Transverse colon (tissue), 4 donors: ENCODE measurements around the gene PAPOLB. TPM values are rescaled to one million over a fixed set of nuclear protein-coding genes. Genes with fewer than 3 reads are reported as not detected.

ENCODE experiments used
- DNase-seq: peaks from one replicate; pipeline ENCODE4 v3.0.0-alpha.2; 2019
- H3K27ac ChIP-seq, 4 donors: fragments of 200-600 bp; sonication (generic); 2 replicates each; pipeline ENCODE4 v1.5.1; 2016 to 2018; ENCODE audit warnings: inconsistent platforms in 4 of 4
- H3K27me3 ChIP-seq: fragments of 200-600 bp; sonication (generic); 2 replicates; pipeline ENCODE4 v1.5.1; 2017; ENCODE audit warnings: inconsistent platforms
- H3K36me3 ChIP-seq, 4 donors: fragments of 200-600 bp; sonication (generic); 2 replicates each; pipeline ENCODE4 v1.5.1; 2017 to 2019; ENCODE audit warnings: inconsistent platforms in 4 of 4
- H3K4me1 ChIP-seq, 4 donors: fragments of 200-600 bp; sonication (generic); 2 replicates each; pipeline ENCODE4 v1.5.1; 2017 to 2020; ENCODE audit warnings: inconsistent platforms in 4 of 4
- H3K4me3 ChIP-seq, 4 donors: fragments of 200-600 bp; sonication (generic); 1 replicate in 1 of 4; 2 replicates in 3 of 4; pipeline versions ENCODE4 v1.5.1 to v1.6.1; 2017 to 2019; ENCODE audit warnings: inconsistent platforms in 4 of 4
- H3K9me3 ChIP-seq, 2 donors: fragments of 200-600 bp; sonication (generic); 2 replicates each; pipeline ENCODE4 v1.5.1; 2017 to 2019; ENCODE audit warnings: inconsistent platforms in 2 of 2
- EP300 ChIP-seq: sonication (generic); formaldehyde crosslinking; IDR thresholded peaks from one replicate; pipeline ENCODE4 v1.6.1; 2017; ENCODE audit warnings: antibody characterized with exemption, low read depth
- POLR2A ChIP-seq: fragments of 450-650 bp; IDR thresholded peaks from one replicate; pipeline ENCODE4 v1.6.1; 2016; ENCODE audit warnings: antibody characterized with exemption, mild to moderate bottlenecking, moderate library complexity
- POLR2AphosphoS5 ChIP-seq, 3 donors: sonication (generic); formaldehyde crosslinking; IDR thresholded peaks; one replicate each; pipeline ENCODE4 v1.6.1; 2016; ENCODE audit warnings: antibody characterized with exemption in 3 of 3
- WGBS, 2 donors: methylation state at CpG; one replicate each; pipeline ENCODE4 v1.1.5; 2018; ENCODE audit warnings: low coverage in 1 of 2; 5-methylcytosine and 5-hydroxymethylcytosine counted together
- in situ Hi-C, 4 donors: fragments of 200-750 bp; cut with MboI; loops; one replicate each; pipeline versions ENCODE4 v1.15.0 to v1.15.1; 2017; ENCODE audit warnings: low sequenced_read_pairs in 3 of 4, low pct_ligation_motif_present in 1 of 4, low pct_unique_long_range_greater_than_20kb in 1 of 4
- intact Hi-C: fragments of 100-400 bp; cut with DNase I; formaldehyde crosslinking; loops from one replicate; pipeline ENCODE4 v1.15.1; 2023; ENCODE audit warnings: low total_unique reads
- total RNA-seq, 4 donors: library from RNA; depleted of rRNA; stranded (reverse); fragments of >200 nt; gene quantifications; one replicate each; pipeline ENCODE4 v1.1.0, GENCODE V29; 2016
- TF ChIP-seq, protein P1 (sequence below), 5 experiments: fragments of 200-600 bp in 3 of 5; fragments of 450-650 bp in 2 of 5; sonication (generic) in 3 of 5; IDR thresholded peaks; 1 replicate in 2 of 5; 2 replicates in 3 of 5; pipeline ENCODE4 v1.5.1; 2016 to 2017; ENCODE audit warnings: antibody characterized with exemption in 5 of 5, inconsistent platforms in 3 of 5, mild to moderate bottlenecking in 2 of 5, moderate library complexity in 1 of 5

Gene PAPOLB
- total RNA-seq, 4 donors from 2014 or later = 0.16 to 0.60 TPM; not detected in 2

- no peaks in the 10 kb centered on the region for H3K9me3 ChIP-seq
- H3K27me3 ChIP-seq = no peaks in the 10 kb centered on the region
- 90% methylated on average over 35 of the region's 38 CpGs; no CpG with 5 or more reads in 1 of the 2 donors for WGBS, 2 donors
- in situ Hi-C loops = no loop called here
- intact Hi-C loops = no loop called here
- H3K4me1 ChIP-seq = no peaks in the 10 kb centered on the region
- TF ChIP-seq POLR2A (no peak), POLR2AphosphoS5 (IDR thresholded peaks at IDR 0.05) (no peak), EP300 (no peak)
- TF ChIP-seq, protein P1, sequence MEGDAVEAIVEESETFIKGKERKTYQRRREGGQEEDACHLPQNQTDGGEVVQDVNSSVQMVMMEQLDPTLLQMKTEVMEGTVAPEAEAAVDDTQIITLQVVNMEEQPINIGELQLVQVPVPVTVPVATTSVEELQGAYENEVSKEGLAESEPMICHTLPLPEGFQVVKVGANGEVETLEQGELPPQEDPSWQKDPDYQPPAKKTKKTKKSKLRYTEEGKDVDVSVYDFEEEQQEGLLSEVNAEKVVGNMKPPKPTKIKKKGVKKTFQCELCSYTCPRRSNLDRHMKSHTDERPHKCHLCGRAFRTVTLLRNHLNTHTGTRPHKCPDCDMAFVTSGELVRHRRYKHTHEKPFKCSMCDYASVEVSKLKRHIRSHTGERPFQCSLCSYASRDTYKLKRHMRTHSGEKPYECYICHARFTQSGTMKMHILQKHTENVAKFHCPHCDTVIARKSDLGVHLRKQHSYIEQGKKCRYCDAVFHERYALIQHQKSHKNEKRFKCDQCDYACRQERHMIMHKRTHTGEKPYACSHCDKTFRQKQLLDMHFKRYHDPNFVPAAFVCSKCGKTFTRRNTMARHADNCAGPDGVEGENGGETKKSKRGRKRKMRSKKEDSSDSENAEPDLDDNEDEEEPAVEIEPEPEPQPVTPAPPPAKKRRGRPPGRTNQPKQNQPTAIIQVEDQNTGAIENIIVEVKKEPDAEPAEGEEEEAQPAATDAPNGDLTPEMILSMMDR (IDR thresholded peaks at IDR 0.05) = no peak
- H3K4me3 ChIP-seq = no peak overlapping the region
- no peak overlapping the region for H3K27ac ChIP-seq
- no peak for DNase-seq
- H3K36me3 ChIP-seq = no peaks in the 10 kb centered on the region
Measured at GRCh38 chr7:4815609-4816418, 46.0 kb downstream of the PAPOLB start.

GRCh38 chr7:4815121-4815520 is 46.7 kb downstream of the PAPOLB start:
- H3K9me3 ChIP-seq = no peaks in the 10 kb centered on the region
- no peaks in the 10 kb centered on the region for H3K4me1 ChIP-seq
- H3K36me3 ChIP-seq = no peaks in the 10 kb centered on the region
- 93% methylated on average over 14 of the region's 14 CpGs; no CpG with 5 or more reads in 1 of the 2 donors for WGBS, 2 donors
- DNase-seq = no peak
- TF ChIP-seq, protein P1 (IDR thresholded peaks at IDR 0.05) = no peak
- no peaks in the 10 kb centered on the region for H3K27me3 ChIP-seq
- no peak overlapping the region for H3K27ac ChIP-seq
- no peak overlapping the region for H3K4me3 ChIP-seq
- intact Hi-C loops (no loop called here), in situ Hi-C loops (no loop called here)

GRCh38 chr7:4814433-4814832 is 47.4 kb downstream of the PAPOLB start:
- TF ChIP-seq POLR2A (no peak), EP300 (no peak)
- intact Hi-C loops (no loop called here), in situ Hi-C loops (no loop called here)
- Histone ChIP-seq H3K27me3 (peaks cover 6% of the 10 kb centered on the region), H3K4me3 (no peak overlapping the region), H3K36me3 (no peaks in the 10 kb centered on the region), H3K27ac (no peak overlapping the region), H3K4me1 (no peaks in the 10 kb centered on the region), H3K9me3 (no peaks in the 10 kb centered on the region)
- no peak for DNase-seq
- WGBS, 2 donors = 59% methylated on average over 14 of the region's 14 CpGs; no CpG with 5 or more reads in 1 of the 2 donors

DNA sequence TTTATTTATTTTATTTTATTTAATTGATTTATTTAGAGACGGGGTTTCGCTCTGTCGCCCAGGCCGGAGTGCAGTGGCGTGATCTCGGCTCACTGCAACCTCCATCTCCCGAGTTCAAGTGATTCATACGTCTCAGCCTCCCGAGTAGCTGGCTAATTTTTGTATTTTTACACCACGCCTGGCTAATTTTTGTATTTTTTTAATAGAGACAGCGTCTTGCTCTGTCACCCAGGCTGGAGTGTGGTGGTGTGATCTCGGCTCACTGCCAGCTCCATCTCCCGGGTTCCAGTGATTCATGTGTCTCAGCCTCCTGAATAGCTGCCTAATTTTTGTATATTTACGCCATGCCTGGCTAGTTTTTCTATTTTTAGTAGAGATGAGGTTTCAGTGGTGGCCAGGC is 52.2 kb downstream of the PAPOLB start:
- Histone ChIP-seq H3K4me1 (no peaks in the 10 kb centered on the region), H3K9me3 (no peaks in the 10 kb centered on the region), H3K27me3 (peaks cover 26% of the 10 kb centered on the region), H3K36me3 (no peaks in the 10 kb centered on the region), H3K27ac (no peak overlapping the region), H3K4me3 (no peak overlapping the region)
- intact Hi-C loops (no loop called here), in situ Hi-C loops (no loop called here)
- TF ChIP-seq, protein P1 (IDR thresholded peaks at IDR 0.05) = no peak
- TF ChIP-seq EP300 (no peak), POLR2A (no peak), POLR2AphosphoS5 (IDR thresholded peaks at IDR 0.05) (no peak)
- 74 to 79% methylated on average over 13 to 14 of the region's 14 CpGs for WGBS, 2 donors
- no peak for DNase-seq
